UCSD-AML1 (cell line): ENCODE results near the gene KIF1A.

Source experiments
- DNase-seq: peaks from one replicate; lab custom pipeline; 2025; ENCODE audit not compliant: unreplicated experiment; lab: John Stamatoyannopoulos, UW

Gene KIF1A

GRCh38 chr2:240722376-240722775 is 97.6 kb downstream of the KIF1A start:
- no peak for DNase-seq

- DNase-seq = no peak
These were observed 98.3 kb downstream of the KIF1A start for GRCh38 chr2:240721596-240722180.

DNA sequence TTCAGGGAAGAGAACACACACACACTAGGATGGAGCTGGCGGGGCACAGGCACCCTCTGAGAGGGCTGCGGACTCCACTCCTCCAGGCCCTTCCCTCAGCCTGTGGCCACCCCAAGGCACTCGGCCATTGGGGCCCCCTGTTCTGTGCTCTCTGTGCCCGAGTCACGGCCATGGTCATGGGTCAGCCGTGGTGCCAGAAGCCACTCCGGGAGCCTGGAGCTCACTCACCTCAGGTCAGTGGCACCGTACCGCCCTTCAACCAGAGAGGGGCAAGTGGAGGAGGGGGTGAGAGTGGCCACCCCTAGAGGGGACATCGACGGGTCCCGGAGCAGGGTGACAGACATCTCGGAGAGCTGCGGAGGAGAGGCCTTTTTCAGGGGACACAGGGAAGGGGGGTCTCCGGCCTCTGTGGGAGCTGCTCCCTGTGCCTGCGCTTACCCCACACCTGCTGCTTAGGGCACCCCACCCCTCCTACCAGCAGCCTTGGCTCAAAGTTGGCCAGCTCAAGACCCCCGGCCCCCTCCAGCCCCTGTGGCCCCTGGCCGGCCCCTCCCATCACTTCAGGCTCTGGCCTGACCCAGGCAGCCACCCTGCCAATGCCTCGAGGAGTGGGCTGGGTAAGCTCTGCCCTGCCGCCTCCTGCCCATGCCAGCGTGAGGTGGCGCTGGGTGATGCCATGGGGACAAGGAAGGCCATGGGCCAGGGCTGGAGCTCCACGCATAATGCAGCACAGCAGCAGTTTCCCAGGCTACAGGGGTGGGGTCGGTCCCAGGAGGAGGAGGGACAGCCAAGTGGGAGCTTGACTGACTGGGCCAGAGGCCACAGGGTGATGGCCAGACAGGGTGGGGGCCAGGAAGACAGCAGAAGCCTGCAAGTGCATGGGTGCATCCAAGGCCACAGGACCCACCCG is 99.1 kb downstream of the KIF1A start:
- DNase-seq = no peak

DNA sequence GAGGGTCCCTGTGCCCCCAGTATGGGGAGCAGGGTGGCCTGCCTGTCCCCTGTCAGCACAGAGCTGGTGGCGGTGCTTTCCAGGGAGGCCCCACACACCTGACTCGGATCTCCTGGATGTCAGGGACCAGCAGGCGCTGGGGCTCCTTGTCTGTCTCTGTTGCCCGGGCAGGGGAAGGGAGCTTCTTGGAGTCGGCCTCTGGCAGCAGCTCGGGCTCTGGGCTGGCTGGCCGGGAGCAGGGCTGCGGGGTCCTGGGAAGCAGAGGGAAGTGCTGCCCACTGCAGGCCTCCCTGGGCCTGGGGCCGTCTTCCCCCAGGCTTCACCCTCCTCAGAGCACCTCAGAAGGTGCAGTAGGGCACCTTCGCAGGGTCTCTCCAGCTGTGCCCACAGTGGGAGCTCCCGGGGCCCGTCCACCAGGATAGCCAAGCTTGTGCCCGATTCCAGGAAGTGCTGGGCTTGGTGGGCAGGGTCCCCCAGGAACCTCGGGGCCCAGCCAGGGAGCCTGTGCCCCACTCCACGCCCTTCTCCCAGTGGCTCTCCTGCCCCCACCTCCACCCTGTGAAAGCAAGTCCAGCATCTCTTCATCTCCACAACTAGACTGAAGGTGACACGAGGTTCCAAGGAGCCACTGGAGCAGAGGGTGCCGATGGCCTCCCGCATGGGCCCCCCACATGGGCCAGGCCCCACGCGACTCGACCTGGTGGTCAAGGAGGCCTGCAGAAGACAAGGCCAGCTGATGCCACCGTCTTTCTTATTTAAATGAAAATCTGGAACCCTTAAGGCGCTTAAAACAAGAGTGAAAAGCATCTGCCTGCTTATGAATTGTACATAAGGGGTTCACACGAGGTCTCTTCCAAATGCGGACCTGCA is 100.1 kb downstream of the KIF1A start:
- DNase-seq = no peak

GRCh38 chr2:240718896-240719490 is 101.0 kb downstream of the KIF1A start:
- DNase-seq = no peak

GRCh38 chr2:240717681-240718581 is 102.1 kb downstream of the KIF1A start:
- no peak for DNase-seq

GRCh38 chr2:240717181-240717641 is 102.8 kb downstream of the KIF1A start:
- DNase-seq = no peak

GRCh38 chr2:240716130-240716798 is 103.8 kb downstream of the KIF1A start:
- no peak for DNase-seq

GRCh38 chr2:240714747-240715725 is 105.0 kb downstream of the KIF1A start:
- DNase-seq = no peak

- no peak for DNase-seq
These were observed 105.9 kb downstream of the KIF1A start for GRCh38 chr2:240713928-240714746.

DNA sequence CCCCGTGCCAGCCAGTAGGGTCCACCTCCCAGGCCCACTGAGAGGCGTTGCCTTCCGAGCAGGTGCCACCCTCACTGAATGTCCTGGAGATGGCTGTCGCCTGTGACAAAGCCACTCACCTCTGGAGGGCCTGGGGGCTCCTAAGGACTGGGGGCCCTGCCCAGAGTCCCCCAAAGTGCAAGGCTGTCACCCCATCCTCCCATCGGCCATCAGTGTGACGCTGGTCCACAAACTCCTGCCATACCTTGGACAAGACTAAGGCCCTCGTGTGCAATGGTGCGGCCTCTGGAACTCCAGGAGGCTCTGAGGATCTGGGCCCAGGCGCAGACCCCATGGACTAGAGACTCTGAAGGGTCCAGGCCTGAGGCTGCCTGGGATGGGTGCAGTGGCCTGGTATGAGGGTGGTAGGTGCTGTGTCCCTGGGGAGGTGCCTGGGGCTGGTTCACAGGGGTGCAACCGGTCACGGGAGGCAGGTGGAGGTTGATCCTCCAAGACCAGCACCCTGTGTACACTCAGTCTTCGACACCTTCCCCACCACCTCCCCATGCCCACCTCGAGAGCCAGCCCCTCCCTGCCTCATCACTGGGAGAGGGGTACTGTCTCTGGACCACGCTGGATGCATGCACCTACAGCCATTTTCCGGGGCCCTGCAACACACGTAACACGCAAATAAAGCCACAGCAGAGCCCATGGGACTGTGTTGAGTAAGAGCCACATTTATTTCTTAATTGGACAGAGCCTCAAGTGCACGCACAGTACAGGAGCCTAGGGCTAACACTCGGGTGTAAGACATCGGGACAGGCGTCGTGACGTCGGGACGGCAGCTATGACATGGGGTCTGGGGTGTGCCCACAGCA is 106.7 kb downstream of the KIF1A start:
- no peak for DNase-seq

GRCh38 chr2:240712121-240712520 is 107.9 kb downstream of the KIF1A start:
- DNase-seq = no peak

GRCh38 chr2:240711701-240712100 is 108.3 kb downstream of the KIF1A start:
- no peak for DNase-seq

GRCh38 chr2:240711296-240711695 is 108.7 kb downstream of the KIF1A start:
- no peak for DNase-seq

DNA sequence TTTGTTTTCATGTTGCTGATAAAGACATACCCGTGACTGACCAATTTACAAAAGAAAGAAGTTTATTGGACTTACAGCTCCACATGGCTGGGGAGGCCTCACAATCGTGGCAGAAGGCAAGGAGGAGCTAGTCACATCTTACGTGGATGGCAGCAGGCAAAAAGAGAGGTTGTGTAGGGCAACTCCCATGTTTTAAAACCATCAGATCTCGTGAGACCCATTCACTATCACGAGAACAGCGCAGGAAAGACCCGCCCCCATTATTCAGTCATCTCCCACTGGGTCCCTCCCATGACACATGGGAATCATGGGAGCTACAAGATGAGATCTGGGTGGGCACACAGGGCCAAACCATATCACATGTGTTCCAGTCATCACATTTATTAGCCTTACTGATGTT is 111.6 kb downstream of the KIF1A start:
- no peak for DNase-seq

DNA sequence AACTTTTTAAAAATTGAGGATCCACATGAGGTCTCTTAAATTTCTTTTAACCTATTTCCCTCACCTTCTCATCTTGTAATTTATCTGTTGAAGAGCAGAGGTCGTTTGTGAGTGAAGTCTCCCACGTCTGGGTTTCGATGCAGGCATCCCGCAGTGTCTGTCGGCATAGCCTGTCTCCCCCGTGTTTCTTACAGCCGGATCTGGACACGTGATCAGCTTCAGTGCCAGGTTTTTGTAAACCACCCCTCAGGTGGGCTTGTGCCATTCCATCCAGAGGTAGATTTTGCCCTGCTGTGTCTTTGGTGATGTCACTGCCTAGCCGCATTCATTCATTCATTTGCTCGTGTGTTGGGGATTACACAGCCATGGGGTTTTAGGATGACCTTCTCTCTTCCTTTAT is 112.2 kb downstream of the KIF1A start:
- no peak for DNase-seq
